Fibroblast of lung (primary cell): ENCODE data around the gene UGGT1. TPM values are rescaled to one million over a fixed set of nuclear protein-coding genes. Genes with fewer than 3 reads are reported as not detected.
A peak's percentile ranks its signal among the peaks of the same experiment; 100 is the strongest.

Experiments used
- DNase-seq, 2 donors: peaks; one replicate each; pipeline versions ENCODE4 v3.0.0 to v3.0.0-alpha.2; 2010; ENCODE audit warnings: low read depth in 2 of 2
- H2AFZ ChIP-seq: 2 replicates; pipeline ENCODE4 v1.5.1; 2012; ENCODE audit warnings: low read length, control low read depth, inconsistent platforms
- H3K27ac ChIP-seq: 2 replicates; pipeline ENCODE4 v1.5.1; 2011; ENCODE audit warnings: low read length, control low read depth; ENCODE audit not compliant: insufficient read depth
- H3K27me3 ChIP-seq: 2 replicates; pipeline ENCODE4 v1.5.1; 2011; ENCODE audit warnings: mild to moderate bottlenecking, low read length; ENCODE audit not compliant: control insufficient read depth, insufficient read depth
- H3K36me3 ChIP-seq: 2 replicates; pipeline ENCODE4 v1.5.1; 2011; ENCODE audit warnings: low read length; ENCODE audit not compliant: control insufficient read depth, insufficient read depth
- H3K4me1 ChIP-seq: 2 replicates; pipeline ENCODE4 v1.5.1; 2011; ENCODE audit warnings: low read length; ENCODE audit not compliant: control insufficient read depth, insufficient read depth; ENCODE audit errors: extremely low read depth
- H3K4me2 ChIP-seq: 2 replicates; pipeline ENCODE4 v1.5.1; 2011; ENCODE audit warnings: low read length, control low read depth; ENCODE audit not compliant: insufficient read depth; ENCODE audit errors: extremely low read depth
- H3K4me3 ChIP-seq, 4 experiments: fragments of 200-600 bp in 1 of 4; sonication (generic) in 1 of 4; replicated peaks in 1 of 4; 2 replicates each; pipeline ENCODE4 v1.5.1; 2011 to 2016; ENCODE audit warnings: low read length in 4 of 4, low read depth in 3 of 4, mild to moderate bottlenecking in 3 of 4, control low read depth in 2 of 4, inconsistent platforms in 1 of 4, mixed read lengths in 1 of 4; ENCODE audit not compliant: insufficient read depth in 1 of 4; ENCODE audit errors: control extremely low read depth in 1 of 4
- H3K79me2 ChIP-seq: 2 replicates; pipeline ENCODE4 v1.5.1; 2012; ENCODE audit warnings: mild to moderate bottlenecking, low read length, inconsistent platforms; ENCODE audit not compliant: control insufficient read depth, insufficient read depth
- H3K9ac ChIP-seq: 2 replicates; pipeline ENCODE4 v1.5.1; 2011; ENCODE audit warnings: mild to moderate bottlenecking, low read length, control low read depth; ENCODE audit not compliant: insufficient read depth
- H3K9me3 ChIP-seq: 2 replicates; pipeline ENCODE4 v1.5.1; 2012; ENCODE audit warnings: low read depth, low read length; ENCODE audit not compliant: control insufficient read depth, insufficient read depth
- H4K20me1 ChIP-seq: 2 replicates; pipeline ENCODE4 v1.5.1; 2011; ENCODE audit warnings: low read length; ENCODE audit not compliant: control insufficient read depth, insufficient read depth; ENCODE audit errors: extremely low read depth
- EZH2 ChIP-seq: IDR thresholded peaks from 2 replicates; pipeline ENCODE4 v1.5.1; 2012; ENCODE audit warnings: low read length, control low read depth, mild to moderate bottlenecking; ENCODE audit errors: missing control alignments
- polyA plus RNA-seq, 2 donors: library from polyadenylated mRNA; depleted of rRNA in 1 of 2; stranded (reverse) in 1 of 2; unstranded in 1 of 2; fragments of >200 nt; gene quantifications; 2 replicates each; pipeline ENCODE4 v1.2.1, GENCODE V29; 2011 to 2012; ENCODE audit warnings: missing spikeins in 1 of 2
- total RNA-seq: library from RNA; depleted of rRNA; stranded (reverse); fragments of >200 nt; gene quantifications from 2 replicates; pipeline ENCODE4 v1.2.1, GENCODE V29; 2014
- TF ChIP-seq, protein P1 (sequence below), 2 donors: IDR thresholded peaks in 1 of 2; conservative IDR thresholded peaks in 1 of 2; 1 replicate in 1 of 2; 2 replicates in 1 of 2; pipeline ENCODE4 v1.5.1; 2011 to 2012; ENCODE audit warnings: low read length in 2 of 2, control low read depth in 1 of 2, inconsistent platforms in 1 of 2, low read depth in 1 of 2, mild to moderate bottlenecking in 1 of 2

UGGT1 gene
- total and polyA plus RNA-seq, 2 donors (not counting 1 experiment from before 2014, with no cell fraction given): 59.3 to 87.9 TPM

DNA sequence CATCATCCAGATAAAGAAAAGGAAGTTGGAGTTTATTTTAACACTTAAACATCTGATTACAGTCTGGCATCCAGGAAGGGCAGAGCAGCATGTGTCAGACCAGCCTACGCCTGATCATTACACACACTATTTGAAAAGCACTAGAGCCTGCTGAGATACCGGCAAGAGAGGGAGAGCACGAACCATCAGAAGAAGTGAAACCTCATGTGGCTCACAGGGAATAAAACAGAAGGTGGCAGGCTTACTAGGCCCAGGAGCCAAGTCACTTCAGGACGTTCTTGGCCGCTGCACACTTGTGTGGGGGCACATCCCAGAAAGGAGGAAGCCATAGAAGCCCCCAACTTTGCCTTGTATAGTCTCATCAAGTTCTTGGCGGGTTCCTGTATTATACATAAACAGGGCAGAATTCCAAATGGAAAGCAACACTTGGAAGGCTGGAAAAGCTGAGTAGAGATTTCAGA lies 105.5 kb downstream of the UGGT1 start:
- Histone ChIP-seq H3K4me3 (peak overlapping the region in 1 of 4 experiments; percentile 15), H3K9ac (no peak overlapping the region), H3K79me2 (no peaks in the 10 kb centered on the region), H3K4me1 (no peaks in the 10 kb centered on the region), H3K9me3 (no peaks in the 10 kb centered on the region), H4K20me1 (no peaks in the 10 kb centered on the region), H2AFZ (no peak overlapping the region), H3K27ac (peak overlapping the region; percentile 4), H3K36me3 (no peaks in the 10 kb centered on the region), H3K4me2 (peak overlapping the region; percentile 75), H3K27me3 (no peaks in the 10 kb centered on the region)
- peak; percentile 54 to 62 for DNase-seq
- TF ChIP-seq EZH2: no peak
- TF ChIP-seq, protein P1, sequence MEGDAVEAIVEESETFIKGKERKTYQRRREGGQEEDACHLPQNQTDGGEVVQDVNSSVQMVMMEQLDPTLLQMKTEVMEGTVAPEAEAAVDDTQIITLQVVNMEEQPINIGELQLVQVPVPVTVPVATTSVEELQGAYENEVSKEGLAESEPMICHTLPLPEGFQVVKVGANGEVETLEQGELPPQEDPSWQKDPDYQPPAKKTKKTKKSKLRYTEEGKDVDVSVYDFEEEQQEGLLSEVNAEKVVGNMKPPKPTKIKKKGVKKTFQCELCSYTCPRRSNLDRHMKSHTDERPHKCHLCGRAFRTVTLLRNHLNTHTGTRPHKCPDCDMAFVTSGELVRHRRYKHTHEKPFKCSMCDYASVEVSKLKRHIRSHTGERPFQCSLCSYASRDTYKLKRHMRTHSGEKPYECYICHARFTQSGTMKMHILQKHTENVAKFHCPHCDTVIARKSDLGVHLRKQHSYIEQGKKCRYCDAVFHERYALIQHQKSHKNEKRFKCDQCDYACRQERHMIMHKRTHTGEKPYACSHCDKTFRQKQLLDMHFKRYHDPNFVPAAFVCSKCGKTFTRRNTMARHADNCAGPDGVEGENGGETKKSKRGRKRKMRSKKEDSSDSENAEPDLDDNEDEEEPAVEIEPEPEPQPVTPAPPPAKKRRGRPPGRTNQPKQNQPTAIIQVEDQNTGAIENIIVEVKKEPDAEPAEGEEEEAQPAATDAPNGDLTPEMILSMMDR (conservative IDR thresholded peaks at IDR 0.05 in 1 of 2, IDR thresholded peaks at IDR 0.05 in 1 of 2; ENCODE audit: low read depth in 1 of 2, low read length in 2 of 2): no peak

DNA sequence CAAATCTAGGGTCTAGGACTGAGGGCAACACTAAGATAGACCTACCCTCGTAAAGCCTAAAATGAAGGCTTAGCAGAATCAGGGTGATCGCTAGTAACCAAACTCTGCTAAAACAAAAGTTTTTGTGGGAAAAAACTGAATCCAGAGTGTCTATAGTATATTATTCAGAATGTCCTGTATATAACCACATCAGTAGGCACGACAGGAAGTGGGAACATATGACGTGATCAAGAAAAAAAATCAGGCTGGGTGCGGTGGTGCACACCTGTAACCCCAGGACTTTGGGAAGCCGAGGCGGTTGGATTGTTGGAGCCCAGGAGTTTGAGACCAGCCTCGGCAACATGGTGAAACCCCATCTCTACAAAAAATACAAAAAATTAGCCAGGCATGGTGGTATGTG lies 106.1 kb downstream of the UGGT1 start:
- Histone ChIP-seq H3K27ac (peak overlapping the region; percentile 4), H3K4me3 (no peak overlapping the region), H3K9me3 (no peaks in the 10 kb centered on the region), H3K36me3 (no peaks in the 10 kb centered on the region), H3K4me1 (no peaks in the 10 kb centered on the region), H3K79me2 (no peaks in the 10 kb centered on the region), H3K4me2 (peak overlapping the region; percentile 75), H2AFZ (no peak overlapping the region), H4K20me1 (no peaks in the 10 kb centered on the region), H3K9ac (no peak overlapping the region), H3K27me3 (no peaks in the 10 kb centered on the region)
- TF ChIP-seq, protein P1 (conservative IDR thresholded peaks at IDR 0.05 in 1 of 2, IDR thresholded peaks at IDR 0.05 in 1 of 2; ENCODE audit: low read depth in 1 of 2, low read length in 2 of 2): no peak
- TF ChIP-seq EZH2: no peak
- DNase-seq: no peak

DNA sequence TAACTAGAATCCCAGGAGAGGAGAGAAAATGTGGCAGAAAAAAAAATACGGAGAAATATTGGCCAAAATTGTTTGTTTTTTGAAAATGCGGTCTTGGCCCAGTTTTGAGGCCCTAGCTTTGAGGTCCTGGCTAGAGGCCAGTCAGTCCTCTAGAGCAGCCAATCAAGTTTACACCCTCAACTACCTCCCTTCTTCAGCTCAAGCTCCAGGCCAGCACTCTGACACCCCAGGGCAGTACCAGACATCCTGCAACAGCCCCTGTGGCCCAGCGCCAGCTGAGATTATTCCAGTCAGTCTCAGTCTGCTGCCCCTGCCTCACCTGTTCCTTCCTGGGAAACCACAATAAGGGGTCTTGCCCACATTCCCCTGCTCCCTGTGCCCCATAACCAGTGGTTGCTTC lies 107.7 kb downstream of the UGGT1 start:
- Histone ChIP-seq H3K4me2 (no peak overlapping the region), H2AFZ (no peak overlapping the region), H3K9ac (no peak overlapping the region), H3K4me1 (no peaks in the 10 kb centered on the region), H3K4me3 (no peak overlapping the region), H3K27ac (no peak overlapping the region), H4K20me1 (no peaks in the 10 kb centered on the region), H3K36me3 (no peaks in the 10 kb centered on the region), H3K9me3 (no peaks in the 10 kb centered on the region), H3K79me2 (no peaks in the 10 kb centered on the region), H3K27me3 (no peaks in the 10 kb centered on the region)
- DNase-seq: peak in 1 of 2 donors; percentile 30
- TF ChIP-seq EZH2: no peak
- TF ChIP-seq, protein P1 (conservative IDR thresholded peaks at IDR 0.05 in 1 of 2, IDR thresholded peaks at IDR 0.05 in 1 of 2; ENCODE audit: low read depth in 1 of 2, low read length in 2 of 2): no peak
